ENCODE results near the gene HOXA3. TPM values are rescaled to one million over a fixed set of nuclear protein-coding genes. Genes with fewer than 3 reads are reported as not detected.

Gene HOXA3
- total RNA-seq, 1 donor from 2014 or later: not detected

GRCh38 chr7:27103489-27104226, 48.7 kb downstream of the HOXA3 start:
- H3K27ac Mint-ChIP-seq: no peak overlapping the region
- peaks cover 97% of the 10 kb centered on the region for H3K27me3 Mint-ChIP-seq (ENCODE audit: insufficient read depth, low read depth)
- H3K27me3 ChIP-seq: peaks cover 100% of the 10 kb centered on the region
- no peaks in the 10 kb centered on the region for H3K9me3 ChIP-seq (ENCODE audit: low read depth)
- TF ChIP-seq CTCF (IDR thresholded peaks at IDR 0.05) (no peak), EZH2phosphoT487 (IDR thresholded peaks at IDR 0.05) (peak; percentile 97), EZH2 (IDR thresholded peaks at IDR 0.05) (peak; percentile 100)
- H3K4me3 Mint-ChIP-seq: peak overlapping the region; percentile 12
- no peak overlapping the region for H3K4me2 ChIP-seq
- H3K36me3 Mint-ChIP-seq: no peaks in the 10 kb centered on the region
- no peaks in the 10 kb centered on the region for H3K79me2 ChIP-seq (ENCODE audit: low read depth)
- H2AFZ ChIP-seq (replicated peaks): no peak overlapping the region
- no peak overlapping the region for H3K4me3 ChIP-seq
- peaks cover 33% of the 10 kb centered on the region for H3F3A ChIP-seq (ENCODE audit: low read depth)
- no peaks in the 10 kb centered on the region for H3K4me1 ChIP-seq
- H3K9ac ChIP-seq: no peak overlapping the region
- H4K20me1 ChIP-seq (ENCODE audit: low read depth): peaks cover 100% of the 10 kb centered on the region
- H3K27ac ChIP-seq: no peak overlapping the region
- DNase-seq (ENCODE audit: low spot score): peak; percentile 56
- no peaks in the 10 kb centered on the region for H3K36me3 ChIP-seq
- H3K4me1 Mint-ChIP-seq: no peaks in the 10 kb centered on the region
- peaks cover 4% of the 10 kb centered on the region for H3K9me3 Mint-ChIP-seq

GRCh38 chr7:27102581-27103442, 49.6 kb downstream of the HOXA3 start, which contains the start of gene HOXA2:
Gene HOXA2 (minus strand): TSS chr7:27102683. CDS start chr7:27102500, 183 bp downstream.
- H3K79me2 ChIP-seq (ENCODE audit: low read depth): no peaks in the 10 kb centered on the region
- H3K36me3 ChIP-seq: no peaks in the 10 kb centered on the region
- Mint-ChIP-seq H3K36me3 (no peaks in the 10 kb centered on the region), H3K4me1 (no peaks in the 10 kb centered on the region), H3K9me3 (peaks cover 4% of the 10 kb centered on the region), H3K27me3 (ENCODE audit: insufficient read depth, low read depth) (peaks cover 99% of the 10 kb centered on the region), H3K4me3 (peak within 1 kb of the TSS; percentile 67), H3K27ac (no peak within 1 kb of the TSS)
- no peak within 1 kb of the TSS for H3K9ac ChIP-seq
- no peak within 1 kb of the TSS for H3K27ac ChIP-seq
- peaks cover 4% of the 10 kb centered on the region for H3K4me1 ChIP-seq
- H3K4me3 ChIP-seq: no peak within 1 kb of the TSS
- H3F3A ChIP-seq (ENCODE audit: low read depth): peaks cover 33% of the 10 kb centered on the region
- peaks cover 100% of the 10 kb centered on the region for H3K27me3 ChIP-seq
- peaks cover 100% of the 10 kb centered on the region for H4K20me1 ChIP-seq (ENCODE audit: low read depth)
- no peaks in the 10 kb centered on the region for H3K9me3 ChIP-seq (ENCODE audit: low read depth)
- peak; percentile 49 for DNase-seq (ENCODE audit: low spot score)
- H2AFZ ChIP-seq (replicated peaks): no peak within 1 kb of the TSS
- peak; percentile 87 for TF ChIP-seq EZH2phosphoT487 (IDR thresholded peaks at IDR 0.05)
- TF ChIP-seq CTCF (IDR thresholded peaks at IDR 0.05): no peak
- TF ChIP-seq EZH2 (IDR thresholded peaks at IDR 0.05): no peak
- H3K4me2 ChIP-seq: peak within 1 kb of the TSS; percentile 11

GRCh38 chr7:27101957-27102580, 50.3 kb downstream of the HOXA3 start:
- Histone ChIP-seq H2AFZ (replicated peaks) (no peak overlapping the region), H4K20me1 (ENCODE audit: low read depth) (peaks cover 100% of the 10 kb centered on the region), H3K9ac (no peak overlapping the region), H3K27me3 (peaks cover 100% of the 10 kb centered on the region), H3K4me3 (no peak overlapping the region), H3K36me3 (no peaks in the 10 kb centered on the region), H3K27ac (no peak overlapping the region), H3F3A (ENCODE audit: low read depth) (peaks cover 33% of the 10 kb centered on the region), H3K79me2 (ENCODE audit: low read depth) (no peaks in the 10 kb centered on the region), H3K4me1 (peaks cover 4% of the 10 kb centered on the region), H3K4me2 (no peak overlapping the region), H3K9me3 (ENCODE audit: low read depth) (no peaks in the 10 kb centered on the region)
- H3K9me3 Mint-ChIP-seq: peaks cover 4% of the 10 kb centered on the region
- H3K27me3 Mint-ChIP-seq (ENCODE audit: insufficient read depth, low read depth): peaks cover 99% of the 10 kb centered on the region
- H3K4me3 Mint-ChIP-seq: peak overlapping the region; percentile 67
- H3K4me1 Mint-ChIP-seq: peaks cover 3% of the 10 kb centered on the region
- no peak overlapping the region for H3K27ac Mint-ChIP-seq
- peak; percentile 59 for DNase-seq (ENCODE audit: low spot score)
- TF ChIP-seq EZH2 (IDR thresholded peaks at IDR 0.05): peak; percentile 76
- TF ChIP-seq CTCF (IDR thresholded peaks at IDR 0.05): no peak
- TF ChIP-seq EZH2phosphoT487 (IDR thresholded peaks at IDR 0.05): peak; percentile 91
- no peaks in the 10 kb centered on the region for H3K36me3 Mint-ChIP-seq

Measured in neural progenitor cell (in vitro differentiated cells).